Liver (tissue), 9 donors: ENCODE measurements around the gene PLA2G4E. TPM values are rescaled to one million over a fixed set of nuclear protein-coding genes. Genes with fewer than 3 reads are reported as not detected.

ENCODE experiments used
- DNase-seq: peaks from one replicate; pipeline ENCODE4 v3.0.0-alpha.2; 2017; ENCODE audit warnings: low spot score
- H3K27ac ChIP-seq, 2 donors: one replicate each; pipeline ENCODE4 v1.7.0; 2013; ENCODE audit warnings: inconsistent platforms in 2 of 2, low read length in 2 of 2, control low read depth in 1 of 2, low read depth in 1 of 2, mild to moderate bottlenecking in 1 of 2
- H3K27me3 ChIP-seq, 4 donors: one replicate each; pipeline versions ENCODE4 v1.6.1 to v1.7.0; 2013; ENCODE audit warnings: low read length in 3 of 4, inconsistent platforms in 1 of 4, mild to moderate bottlenecking in 1 of 4, moderate library complexity in 1 of 4; ENCODE audit not compliant: control insufficient read depth in 4 of 4, insufficient read depth in 4 of 4
- H3K36me3 ChIP-seq, 4 donors: one replicate each; pipeline versions ENCODE4 v1.6.1 to v1.7.0; 2013; ENCODE audit warnings: low read length in 3 of 4, mild to moderate bottlenecking in 3 of 4, low read depth in 1 of 4, moderate library complexity in 1 of 4; ENCODE audit not compliant: control insufficient read depth in 4 of 4, insufficient read depth in 3 of 4
- H3K4me1 ChIP-seq, 4 donors: one replicate each; pipeline versions ENCODE4 v1.6.1 to v1.7.0; 2013; ENCODE audit warnings: low read length in 3 of 4, mild to moderate bottlenecking in 3 of 4, moderate library complexity in 1 of 4; ENCODE audit not compliant: control insufficient read depth in 4 of 4, insufficient read depth in 4 of 4
- H3K4me3 ChIP-seq, 3 donors: one replicate each; pipeline versions ENCODE4 v1.6.1 to v1.7.0; 2013; ENCODE audit warnings: low read length in 3 of 3, control low read depth in 1 of 3, low read depth in 1 of 3, mild to moderate bottlenecking in 1 of 3
- H3K9ac ChIP-seq, 2 donors: one replicate each; pipeline ENCODE4 v1.7.0; 2013; ENCODE audit warnings: low read length in 2 of 2, mild to moderate bottlenecking in 2 of 2, moderate library complexity in 2 of 2, control low read depth in 1 of 2, low read depth in 1 of 2
- H3K9me3 ChIP-seq, 4 donors: one replicate each; pipeline versions ENCODE4 v1.6.1 to v1.7.0; 2013; ENCODE audit warnings: low read length in 3 of 4; ENCODE audit not compliant: control insufficient read depth in 4 of 4
- CTCF ChIP-seq: fragments of 150-350 bp; IDR thresholded peaks from 2 replicates; pipeline ENCODE4 v1.5.1; 2017; ENCODE audit warnings: improper control_type of control experiment, low read depth, low read length; ENCODE audit not compliant: missing input control
- FOXA1 ChIP-seq: IDR thresholded peaks from 2 replicates; pipeline ENCODE4 v1.6.1; 2016; ENCODE audit warnings: antibody characterized with exemption
- FOXA2 ChIP-seq: IDR thresholded peaks from 2 replicates; pipeline ENCODE4 v1.6.1; 2016; ENCODE audit warnings: antibody characterized with exemption
- GABPA ChIP-seq, 2 donors: IDR thresholded peaks in 1 of 2; conservative IDR thresholded peaks in 1 of 2; 2 replicates each; pipeline ENCODE4 v1.6.1; 2016; ENCODE audit warnings: antibody characterized with exemption in 2 of 2, mild to moderate bottlenecking in 1 of 2, moderate library complexity in 1 of 2
- HNF4A ChIP-seq, 2 donors: conservative IDR thresholded peaks; 2 replicates each; pipeline ENCODE4 v1.6.1; 2016; ENCODE audit warnings: antibody characterized with exemption in 2 of 2, mild to moderate bottlenecking in 2 of 2
- HNF4G ChIP-seq: IDR thresholded peaks from 2 replicates; pipeline ENCODE4 v1.6.1; 2016; ENCODE audit warnings: antibody characterized with exemption
- JUND ChIP-seq, 2 donors: IDR thresholded peaks; 2 replicates each; pipeline ENCODE4 v1.6.1; 2016; ENCODE audit warnings: antibody characterized with exemption in 2 of 2
- MAX ChIP-seq: IDR thresholded peaks from 2 replicates; pipeline ENCODE4 v1.6.1; 2016; ENCODE audit warnings: antibody characterized with exemption
- NR2F2 ChIP-seq: IDR thresholded peaks from 2 replicates; pipeline ENCODE4 v1.6.1; 2016; ENCODE audit warnings: antibody characterized with exemption
- RAD21 ChIP-seq, 2 donors: IDR thresholded peaks; 2 replicates each; pipeline ENCODE4 v1.6.1; 2016; ENCODE audit warnings: antibody characterized with exemption in 2 of 2, mild to moderate bottlenecking in 2 of 2
- RXRA ChIP-seq, 2 donors: IDR thresholded peaks; 2 replicates each; pipeline ENCODE4 v1.6.1; 2017 to 2018; ENCODE audit warnings: antibody characterized with exemption in 2 of 2, mild to moderate bottlenecking in 1 of 2
- SP1 ChIP-seq: IDR thresholded peaks from 2 replicates; pipeline ENCODE4 v1.6.1; 2018; ENCODE audit warnings: antibody characterized with exemption, mild to moderate bottlenecking
- YY1 ChIP-seq: IDR thresholded peaks from 2 replicates; pipeline ENCODE4 v1.6.1; 2016; ENCODE audit warnings: antibody characterized with exemption, mild to moderate bottlenecking
- ZBTB33 ChIP-seq: IDR thresholded peaks from 2 replicates; pipeline ENCODE4 v1.6.1; 2016; ENCODE audit warnings: antibody characterized with exemption
- WGBS: extraction: QIAGEN DNeasy Blood & Tissue Kit; methylation state at CpG from one replicate; pipeline ENCODE4 v1.1.7; 2013; 5-methylcytosine and 5-hydroxymethylcytosine counted together
- polyA plus RNA-seq, 2 donors: library from polyadenylated mRNA; stranded (reverse) in 1 of 2; unstranded in 1 of 2; fragments of 200-250 nt in 1 of 2; fragments of >200 nt in 1 of 2; fragmentation: Nextera tagmentation in 1 of 2; extraction: Ambion mirVana in 1 of 2; gene quantifications; one replicate each; pipeline versions ENCODE4 v1.2.1 to v1.2.3, GENCODE V29; 2013 to 2015
- total RNA-seq, 2 donors: library from RNA; depleted of rRNA; stranded (reverse); fragments of >200 nt; gene quantifications; one replicate each; pipeline ENCODE4 v1.2.3, GENCODE V29; 2014
- TF ChIP-seq, protein P1 (sequence below): IDR thresholded peaks from 2 replicates; pipeline ENCODE4 v1.6.1; 2016; ENCODE audit warnings: antibody characterized with exemption, mild to moderate bottlenecking
- donor health status: healthy.
- donor health status: healthy.
- donor health status: healthy.
- donor health status: healthy.
- donor health status: healthy.

PLA2G4E gene
- total and polyA plus RNA-seq, 4 donors = not detected

DNA sequence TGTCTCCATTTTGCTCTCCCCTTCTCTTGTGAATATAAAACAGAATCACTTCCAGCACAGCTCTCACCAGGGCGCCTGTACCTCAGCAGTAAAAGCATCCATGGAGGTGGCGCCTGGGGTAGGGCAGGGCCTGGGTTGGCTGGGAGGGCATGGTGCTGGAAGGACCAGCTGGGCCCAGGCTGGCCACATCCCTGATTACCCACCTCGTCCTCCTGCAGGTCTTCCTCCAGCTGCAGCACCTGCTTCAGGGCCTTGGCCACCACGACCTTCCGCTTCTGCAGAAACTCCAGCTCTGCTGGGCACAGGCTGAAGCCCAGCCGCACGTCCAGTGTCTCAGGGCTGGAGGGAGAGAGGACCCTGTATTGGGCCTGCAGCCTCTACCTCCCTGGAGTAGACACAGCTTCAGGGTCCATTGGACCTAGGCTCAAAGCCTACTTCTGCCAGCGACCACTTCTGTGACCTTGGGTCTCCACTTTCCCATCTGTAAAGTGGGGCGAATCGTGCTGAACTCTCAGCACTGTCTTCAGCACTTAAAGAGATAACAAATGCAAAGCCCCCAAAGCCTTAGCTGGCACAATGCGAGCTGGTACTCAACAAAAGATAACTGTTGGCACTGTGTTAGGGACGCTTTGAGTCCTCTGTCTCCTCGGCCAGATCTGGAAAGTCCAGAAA lies 23.8 kb downstream of the PLA2G4E start:
- Histone ChIP-seq H3K9ac (no peak overlapping the region), H3K4me1 (no peaks in the 10 kb centered on the region), H3K36me3 (no peaks in the 10 kb centered on the region), H3K27ac (no peak overlapping the region), H3K4me3 (no peak overlapping the region), H3K9me3 (no peaks in the 10 kb centered on the region), H3K27me3 (no peaks in the 10 kb centered on the region)
- DNase-seq = no peak
- WGBS = 92% methylated on average over 13 of the region's 13 CpGs
- TF ChIP-seq HNF4G (no peak), CTCF (no peak), ZBTB33 (no peak)
- TF ChIP-seq, protein P1, sequence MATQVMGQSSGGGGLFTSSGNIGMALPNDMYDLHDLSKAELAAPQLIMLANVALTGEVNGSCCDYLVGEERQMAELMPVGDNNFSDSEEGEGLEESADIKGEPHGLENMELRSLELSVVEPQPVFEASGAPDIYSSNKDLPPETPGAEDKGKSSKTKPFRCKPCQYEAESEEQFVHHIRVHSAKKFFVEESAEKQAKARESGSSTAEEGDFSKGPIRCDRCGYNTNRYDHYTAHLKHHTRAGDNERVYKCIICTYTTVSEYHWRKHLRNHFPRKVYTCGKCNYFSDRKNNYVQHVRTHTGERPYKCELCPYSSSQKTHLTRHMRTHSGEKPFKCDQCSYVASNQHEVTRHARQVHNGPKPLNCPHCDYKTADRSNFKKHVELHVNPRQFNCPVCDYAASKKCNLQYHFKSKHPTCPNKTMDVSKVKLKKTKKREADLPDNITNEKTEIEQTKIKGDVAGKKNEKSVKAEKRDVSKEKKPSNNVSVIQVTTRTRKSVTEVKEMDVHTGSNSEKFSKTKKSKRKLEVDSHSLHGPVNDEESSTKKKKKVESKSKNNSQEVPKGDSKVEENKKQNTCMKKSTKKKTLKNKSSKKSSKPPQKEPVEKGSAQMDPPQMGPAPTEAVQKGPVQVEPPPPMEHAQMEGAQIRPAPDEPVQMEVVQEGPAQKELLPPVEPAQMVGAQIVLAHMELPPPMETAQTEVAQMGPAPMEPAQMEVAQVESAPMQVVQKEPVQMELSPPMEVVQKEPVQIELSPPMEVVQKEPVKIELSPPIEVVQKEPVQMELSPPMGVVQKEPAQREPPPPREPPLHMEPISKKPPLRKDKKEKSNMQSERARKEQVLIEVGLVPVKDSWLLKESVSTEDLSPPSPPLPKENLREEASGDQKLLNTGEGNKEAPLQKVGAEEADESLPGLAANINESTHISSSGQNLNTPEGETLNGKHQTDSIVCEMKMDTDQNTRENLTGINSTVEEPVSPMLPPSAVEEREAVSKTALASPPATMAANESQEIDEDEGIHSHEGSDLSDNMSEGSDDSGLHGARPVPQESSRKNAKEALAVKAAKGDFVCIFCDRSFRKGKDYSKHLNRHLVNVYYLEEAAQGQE = no peak

DNA sequence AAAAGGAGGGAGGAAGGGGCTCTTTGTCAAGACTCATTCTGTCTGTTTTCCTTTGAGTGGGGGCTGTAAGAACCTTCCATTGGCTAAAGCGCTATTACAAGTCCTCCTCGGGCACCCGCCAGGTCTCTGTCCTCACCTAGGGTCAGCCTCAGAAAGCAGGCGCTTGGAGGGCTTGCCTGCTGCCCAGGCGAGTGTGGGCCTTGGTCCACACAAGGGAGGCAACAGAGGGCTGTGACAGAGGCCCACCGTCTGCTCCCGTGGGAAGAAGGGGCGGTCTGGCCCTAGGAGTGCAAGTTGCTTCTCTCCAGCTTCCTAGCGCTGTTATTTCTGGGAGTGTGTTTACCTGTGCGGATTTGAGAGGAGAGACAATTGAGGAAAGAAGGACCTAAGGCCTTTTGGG lies 24.5 kb downstream of the PLA2G4E start:
- Histone ChIP-seq H3K4me1 (no peaks in the 10 kb centered on the region), H3K36me3 (no peaks in the 10 kb centered on the region), H3K27me3 (no peaks in the 10 kb centered on the region), H3K9ac (no peak overlapping the region), H3K27ac (no peak overlapping the region), H3K9me3 (no peaks in the 10 kb centered on the region), H3K4me3 (no peak overlapping the region)
- WGBS = 95% methylated on average over 10 of the region's 10 CpGs
- no peak for DNase-seq
- no peak for TF ChIP-seq JUND (IDR thresholded peaks at IDR 0.05)
- TF ChIP-seq, protein P1 = no peak
- no peak for TF ChIP-seq MAX
- no peak for TF ChIP-seq RAD21 (IDR thresholded peaks at IDR 0.05)
- TF ChIP-seq HNF4G = no peak
- TF ChIP-seq HNF4A (conservative IDR thresholded peaks at IDR 0.05) = no peak
- no peak for TF ChIP-seq SP1
- no peak for TF ChIP-seq FOXA2
- TF ChIP-seq RXRA (IDR thresholded peaks at IDR 0.05) = no peak
- no peak for TF ChIP-seq YY1
- no peak for TF ChIP-seq CTCF
- no peak for TF ChIP-seq NR2F2
- no peak for TF ChIP-seq GABPA (IDR thresholded peaks at IDR 0.05 in 1 of 2, conservative IDR thresholded peaks at IDR 0.05 in 1 of 2)
- no peak for TF ChIP-seq FOXA1
